ENCODE results near the gene WHAMM. TPM values are rescaled to one million over a fixed set of nuclear protein-coding genes. Genes with fewer than 3 reads are reported as not detected.
"Not testable (repeated sequence)": the region's sequence is repeated elsewhere in the genome, so short reads cannot be mapped to it uniquely, and the experiment has no call there.

The WHAMM gene
- polyA plus RNA-seq, 3 donors: 9.6 to 18.4 (median 11.4) TPM

DNA sequence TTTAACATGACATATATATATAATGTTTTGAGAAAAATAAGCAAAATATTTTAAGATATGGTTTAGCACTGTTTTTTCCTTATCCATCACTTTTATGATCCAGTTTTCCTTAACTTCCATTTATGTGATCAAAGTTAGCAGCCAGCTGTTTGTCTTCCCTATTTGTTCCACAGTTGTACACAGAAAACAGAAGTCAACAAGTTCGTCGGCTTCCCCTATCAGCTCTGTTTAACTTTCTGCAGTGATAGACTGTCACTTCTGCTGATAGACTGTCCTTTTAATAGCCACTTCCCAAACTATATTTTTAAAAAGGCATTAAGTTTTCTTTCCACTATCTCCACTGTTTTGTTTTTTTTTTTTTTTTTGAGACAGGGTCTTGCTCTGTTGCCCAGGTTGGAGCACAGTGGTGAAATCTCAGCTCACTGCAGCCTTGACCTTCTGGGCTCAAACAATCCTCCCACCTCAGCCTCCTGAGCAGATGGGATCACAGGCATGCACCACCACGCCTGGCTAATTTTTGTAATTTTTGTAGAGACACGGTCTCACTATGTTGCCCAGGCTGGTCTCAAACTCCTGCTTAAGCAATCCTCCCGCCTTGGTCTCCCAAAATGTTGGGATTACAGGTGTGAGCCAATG, 10.8 kb upstream of the WHAMM start:
- no peak for DNase-seq

- no peak for DNase-seq
Observed at GRCh38 chr15:82799183-82799841, 10.1 kb upstream of the WHAMM start.

- no peak for DNase-seq
Observed at GRCh38 chr15:82802497-82802896, 6.9 kb upstream of the WHAMM start.

- DNase-seq: no peak
Observed at GRCh38 chr15:82803793-82804574, 5.4 kb upstream of the WHAMM start.

- DNase-seq: no peak
Observed at GRCh38 chr15:82804575-82804949, 4.9 kb upstream of the WHAMM start.

DNA sequence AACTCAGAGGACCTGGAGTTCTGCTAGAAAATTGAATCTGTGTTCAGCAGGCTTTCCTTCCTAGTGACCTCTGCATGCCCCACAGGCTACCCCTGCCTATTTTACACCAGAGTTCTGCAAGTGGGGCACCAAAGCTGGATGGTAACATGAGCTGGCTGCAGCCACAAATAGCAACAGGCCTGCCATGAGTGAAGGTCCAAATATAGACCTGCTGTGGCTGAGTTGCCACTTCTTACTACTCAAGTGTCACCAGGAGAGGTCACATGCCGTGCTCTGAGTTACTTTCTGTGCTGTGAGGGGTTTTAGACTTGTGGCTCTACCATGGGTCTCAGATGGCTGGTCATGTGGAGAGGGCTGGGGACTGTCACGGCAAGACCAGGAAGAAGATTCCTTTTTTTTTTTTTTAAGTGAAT, 3.4 kb upstream of the WHAMM start, which contains the start of gene FSD2:
Gene FSD2, minus strand, starts transcription at position 76 of the 413 bp plus-strand sequence. CDS start 18,679 bp downstream, outside the sequence.
- DNase-seq: peak; percentile 46

- DNase-seq: no peak
Observed at GRCh38 chr15:82807920-82808633, 1.4 kb upstream of the WHAMM start.

DNA sequence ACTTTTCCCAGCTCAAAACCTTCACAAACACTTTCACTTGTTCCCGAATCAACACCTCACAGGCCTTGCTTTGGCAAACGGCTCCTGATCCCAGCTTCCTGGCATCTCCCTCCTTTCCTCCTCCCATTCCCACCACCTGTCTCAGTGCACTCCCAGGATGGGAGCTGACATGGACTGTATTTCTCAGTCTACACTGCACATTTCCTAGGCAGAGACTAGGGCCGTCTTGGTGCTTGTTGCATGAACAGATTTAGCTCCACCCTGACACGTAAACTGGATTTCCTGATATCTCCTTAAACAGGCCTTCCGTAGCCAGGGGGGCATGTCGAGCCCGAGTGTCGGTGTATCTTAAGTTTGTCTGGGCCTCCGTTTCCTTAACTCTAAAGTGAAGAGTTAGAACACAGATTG, 790 bp upstream of the WHAMM start:
- DNase-seq: no peak

GRCh38 chr15:82810061-82810889, 847 bp downstream of the WHAMM start:
- peak; percentile 35 for DNase-seq

GRCh38 chr15:82810890-82811426, 1.5 kb downstream of the WHAMM start:
- DNase-seq: no peak

- DNase-seq: no peak
Observed at GRCh38 chr15:82812994-82813393, 3.6 kb downstream of the WHAMM start.

GRCh38 chr15:82820128-82820527, 10.7 kb downstream of the WHAMM start:
- DNase-seq: no peak

- not testable (repeated sequence) for DNase-seq
Observed at GRCh38 chr15:82821396-82821795, 12.0 kb downstream of the WHAMM start.

GRCh38 chr15:82821851-82822250, 12.4 kb downstream of the WHAMM start:
- not testable (repeated sequence) for DNase-seq

- no peak for DNase-seq
Observed at GRCh38 chr15:82823049-82823448, 13.6 kb downstream of the WHAMM start.

GRCh38 chr15:82828075-82828474, 18.6 kb downstream of the WHAMM start:
- no peak for DNase-seq

- DNase-seq: no peak
Observed at GRCh38 chr15:82829234-82829633, 19.8 kb downstream of the WHAMM start.

DNA sequence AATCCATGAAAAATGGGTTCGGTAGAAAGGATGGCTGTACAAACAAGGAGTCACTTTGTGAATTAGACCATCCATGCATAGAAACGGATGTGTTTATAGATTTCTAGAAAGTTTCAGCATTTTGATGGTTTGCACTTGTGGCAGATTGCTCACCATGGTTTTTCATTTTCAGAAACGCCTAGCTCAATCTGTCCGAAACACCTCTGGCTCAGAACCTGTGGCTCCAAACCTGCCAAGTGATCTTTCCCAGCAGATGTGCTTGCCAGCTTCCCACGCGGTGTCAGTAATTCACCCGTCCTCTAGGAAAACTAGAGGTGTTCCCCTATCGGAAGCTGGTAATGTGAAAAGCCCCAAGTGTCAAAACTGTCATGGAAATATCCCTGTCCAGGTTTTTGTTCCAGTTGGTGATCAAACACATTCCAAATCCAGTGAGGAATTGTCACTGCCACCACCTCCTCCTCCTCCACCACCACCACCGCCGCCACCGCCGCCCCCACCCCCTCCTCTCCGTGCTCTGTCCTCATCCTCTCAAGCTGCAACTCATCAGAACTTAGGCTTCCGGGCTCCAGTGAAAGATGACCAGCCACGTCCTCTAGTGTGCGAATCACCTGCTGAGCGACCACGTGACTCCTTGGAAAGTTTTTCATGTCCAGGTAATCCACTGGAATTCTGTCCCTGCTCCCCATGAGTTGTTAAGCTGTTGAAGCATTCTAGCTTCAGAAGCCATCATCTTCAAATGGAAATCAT, 21.2 kb downstream of the WHAMM start:
- no peak for DNase-seq

DNA sequence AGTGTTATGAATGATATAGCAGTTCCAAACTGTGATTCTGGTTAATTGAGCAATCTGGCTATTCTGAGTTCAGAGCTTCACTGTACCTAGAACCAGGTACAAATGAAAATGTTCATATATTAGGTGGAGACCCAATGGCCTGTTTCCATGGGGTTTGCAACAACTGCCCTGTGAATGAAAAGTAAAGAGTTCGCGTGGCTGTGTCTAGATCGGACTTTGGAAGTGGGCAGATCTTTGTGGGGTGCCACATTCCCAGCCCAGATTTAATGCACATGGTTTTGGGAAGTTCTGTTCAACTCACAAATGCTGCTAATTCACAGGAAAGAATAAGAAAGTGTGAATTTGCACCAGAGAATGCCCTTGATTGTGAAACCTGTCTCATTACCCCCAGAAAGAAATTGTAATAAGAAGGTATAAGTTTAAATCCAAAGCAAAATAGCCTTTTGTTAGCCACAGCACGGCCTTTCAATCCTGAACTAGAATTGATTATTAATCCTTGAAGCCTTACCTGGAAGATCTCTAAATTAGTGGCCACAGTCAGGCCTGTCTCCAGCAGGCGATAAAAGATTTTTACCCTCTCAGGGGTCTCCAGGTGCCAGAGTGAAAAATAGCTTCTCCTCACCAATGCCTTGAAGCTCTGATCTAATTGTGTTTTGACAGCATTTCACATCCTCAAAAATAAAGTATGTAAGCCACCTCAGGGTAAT, 22.6 kb downstream of the WHAMM start:
- DNase-seq: no peak
